Measurements from ENCODE around the gene NR6A1.

DNA sequence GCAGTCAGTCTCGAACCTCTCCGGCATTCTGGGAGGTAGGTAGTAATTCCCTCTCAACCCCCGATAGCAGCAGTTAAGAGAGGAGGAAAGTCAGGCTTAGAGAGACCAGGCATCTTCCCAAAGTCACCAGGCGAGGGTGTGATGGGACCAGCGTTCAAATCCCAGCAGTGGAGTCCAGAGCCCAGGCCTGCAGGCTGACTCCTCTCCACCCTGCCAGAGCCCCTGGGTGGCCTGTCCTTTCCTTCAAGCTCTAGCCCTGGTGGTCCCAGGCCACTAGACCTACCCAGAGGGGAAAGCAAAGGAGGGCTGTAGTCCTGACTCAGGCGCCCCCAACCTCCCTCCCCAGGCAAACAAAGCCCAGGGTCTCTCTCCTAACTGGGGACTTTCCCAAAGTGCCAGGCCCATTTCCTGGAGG lies 259.7 kb downstream of the NR6A1 start:
- TF ChIP-seq, protein P1, sequence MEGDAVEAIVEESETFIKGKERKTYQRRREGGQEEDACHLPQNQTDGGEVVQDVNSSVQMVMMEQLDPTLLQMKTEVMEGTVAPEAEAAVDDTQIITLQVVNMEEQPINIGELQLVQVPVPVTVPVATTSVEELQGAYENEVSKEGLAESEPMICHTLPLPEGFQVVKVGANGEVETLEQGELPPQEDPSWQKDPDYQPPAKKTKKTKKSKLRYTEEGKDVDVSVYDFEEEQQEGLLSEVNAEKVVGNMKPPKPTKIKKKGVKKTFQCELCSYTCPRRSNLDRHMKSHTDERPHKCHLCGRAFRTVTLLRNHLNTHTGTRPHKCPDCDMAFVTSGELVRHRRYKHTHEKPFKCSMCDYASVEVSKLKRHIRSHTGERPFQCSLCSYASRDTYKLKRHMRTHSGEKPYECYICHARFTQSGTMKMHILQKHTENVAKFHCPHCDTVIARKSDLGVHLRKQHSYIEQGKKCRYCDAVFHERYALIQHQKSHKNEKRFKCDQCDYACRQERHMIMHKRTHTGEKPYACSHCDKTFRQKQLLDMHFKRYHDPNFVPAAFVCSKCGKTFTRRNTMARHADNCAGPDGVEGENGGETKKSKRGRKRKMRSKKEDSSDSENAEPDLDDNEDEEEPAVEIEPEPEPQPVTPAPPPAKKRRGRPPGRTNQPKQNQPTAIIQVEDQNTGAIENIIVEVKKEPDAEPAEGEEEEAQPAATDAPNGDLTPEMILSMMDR (conservative IDR thresholded peaks at IDR 0.05; ENCODE audit: low read length) = no peak
- no peak for TF ChIP-seq EZH2phosphoT487 (IDR thresholded peaks at IDR 0.05; ENCODE audit: borderline replicate concordance, low read depth, low read length)
